T-helper 2 cell treated with Interferon-gamma antibody and Interleukin-4, amounts not matched to agents 5 μg/mL and 100 μg/mL, for 36 hours (primary cell): ENCODE data around the gene STAB2.

ENCODE experiments used
- DNase-seq: peaks from one replicate; pipeline ENCODE4 v3.0.0; 2021; ENCODE audit warnings: low spot score
- H3K27ac Mint-ChIP-seq: one replicate; pipeline ENCODE4 v1.8.0; 2021; ENCODE audit warnings: mild to moderate bottlenecking, mixed read lengths
- H3K27me3 Mint-ChIP-seq: one replicate; pipeline ENCODE4 v1.8.0; 2021; ENCODE audit warnings: low read depth, mixed read lengths
- H3K36me3 Mint-ChIP-seq: one replicate; pipeline ENCODE4 v1.8.0; 2021; ENCODE audit warnings: low read depth, mixed read lengths
- H3K4me1 Mint-ChIP-seq: one replicate; pipeline ENCODE4 v1.8.0; 2021; ENCODE audit warnings: low read depth, mixed read lengths
- H3K4me3 Mint-ChIP-seq: one replicate; pipeline ENCODE4 v1.8.0; 2022; ENCODE audit warnings: mild to moderate bottlenecking, moderate library complexity, mixed read lengths
- H3K9me3 Mint-ChIP-seq: one replicate; pipeline ENCODE4 v1.8.0; 2021; ENCODE audit warnings: mixed read lengths

Gene STAB2

DNA sequence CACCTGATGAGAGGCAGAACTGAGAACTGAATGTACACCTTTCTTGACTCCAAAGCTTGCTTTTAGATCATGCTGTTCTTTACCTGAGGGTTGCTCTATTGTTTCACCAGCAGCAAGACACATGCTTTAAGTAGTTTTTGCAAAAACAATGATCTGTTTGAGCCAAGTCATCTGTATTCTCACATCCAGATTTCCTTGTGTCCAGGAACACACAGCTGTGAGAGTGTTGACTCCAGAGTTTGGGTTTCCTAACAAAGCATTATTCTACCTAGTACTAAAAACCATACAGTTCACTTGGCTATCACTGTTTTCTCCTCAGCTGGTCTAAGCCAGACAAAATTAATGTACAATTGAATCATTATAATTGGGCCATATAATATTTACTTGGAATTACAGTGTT lies 120.4 kb downstream of the STAB2 start:
- peaks cover 6% of the 10 kb centered on the region for H3K27me3 Mint-ChIP-seq
- H3K9me3 Mint-ChIP-seq, result no peaks in the 10 kb centered on the region
- H3K36me3 Mint-ChIP-seq, result no peaks in the 10 kb centered on the region
- H3K4me3 Mint-ChIP-seq, result no peak overlapping the region
- DNase-seq, result no peak
- no peak overlapping the region for H3K27ac Mint-ChIP-seq
- H3K4me1 Mint-ChIP-seq, result no peaks in the 10 kb centered on the region

DNA sequence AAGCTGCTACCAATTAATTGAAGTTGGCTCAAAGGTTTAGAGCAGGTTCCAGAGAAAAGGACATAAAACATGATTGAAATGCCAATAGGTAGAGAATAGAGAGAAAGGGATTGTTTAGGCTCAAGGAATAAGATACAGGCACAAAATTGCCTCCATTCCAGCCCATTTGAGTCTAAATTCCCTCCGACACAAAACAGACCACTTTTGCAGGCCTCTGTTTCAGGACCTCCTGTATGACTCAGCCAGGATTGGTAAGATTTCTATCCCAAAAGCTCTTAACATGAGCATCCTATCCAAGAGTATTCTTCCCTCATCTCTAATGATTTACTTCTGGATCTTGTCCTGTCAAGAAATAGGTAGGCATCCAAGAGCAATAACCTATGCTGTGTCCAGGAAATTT lies 123.5 kb downstream of the STAB2 start:
- Mint-ChIP-seq H3K27ac (no peak overlapping the region), H3K36me3 (no peaks in the 10 kb centered on the region), H3K27me3 (peaks cover 14% of the 10 kb centered on the region), H3K4me1 (no peaks in the 10 kb centered on the region), H3K4me3 (no peak overlapping the region), H3K9me3 (no peaks in the 10 kb centered on the region)
- no peak for DNase-seq

DNA sequence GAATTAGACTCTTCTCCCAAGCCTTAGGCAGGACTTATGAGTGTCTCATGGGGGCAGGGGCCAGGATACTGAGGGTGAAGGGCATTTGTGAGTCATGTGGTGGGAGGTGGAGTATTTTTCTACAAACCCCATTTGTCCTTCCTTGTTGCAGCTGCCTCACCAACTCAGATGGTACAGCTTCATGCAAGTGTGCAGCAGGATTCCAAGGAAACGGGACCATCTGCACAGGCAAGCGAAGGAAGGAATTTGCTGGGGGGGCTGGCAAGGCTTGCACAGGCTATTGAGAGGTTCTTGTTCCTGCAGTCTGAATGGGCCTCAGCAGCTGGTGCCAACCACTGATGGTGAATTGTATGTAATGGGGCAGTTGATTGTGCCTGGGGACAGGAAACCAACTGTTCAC lies 125.1 kb downstream of the STAB2 start:
- Mint-ChIP-seq H3K36me3 (no peaks in the 10 kb centered on the region), H3K27ac (no peak overlapping the region)

DNA sequence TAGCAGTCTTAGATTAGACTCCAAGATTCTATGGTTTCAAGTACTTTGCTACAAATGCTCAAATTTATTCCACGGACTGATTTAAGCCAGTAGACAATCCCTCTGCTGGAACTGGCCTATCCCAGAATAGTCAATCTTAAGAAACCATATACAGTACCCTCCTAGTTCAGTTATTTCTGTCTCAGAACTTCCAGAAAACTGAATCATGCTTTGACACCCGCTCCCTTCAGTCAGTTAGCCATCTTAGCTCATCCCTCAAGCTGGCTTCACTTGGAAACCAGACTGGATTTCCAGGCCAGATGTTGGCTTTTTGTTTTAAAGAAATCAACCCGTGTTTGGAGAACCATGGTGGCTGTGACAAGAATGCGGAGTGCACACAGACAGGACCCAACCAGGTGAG lies 128.4 kb downstream of the STAB2 start:
- Mint-ChIP-seq H3K4me3 (no peak overlapping the region), H3K9me3 (no peaks in the 10 kb centered on the region), H3K36me3 (no peaks in the 10 kb centered on the region), H3K27me3 (peaks cover 8% of the 10 kb centered on the region), H3K27ac (no peak overlapping the region), H3K4me1 (no peaks in the 10 kb centered on the region)
- no peak for DNase-seq

More for the DNA sequence above, 125.1 kb downstream of the STAB2 start:
- no peaks in the 10 kb centered on the region for H3K9me3 Mint-ChIP-seq
- no peak for DNase-seq
- H3K4me3 Mint-ChIP-seq, result no peak overlapping the region
- no peaks in the 10 kb centered on the region for H3K4me1 Mint-ChIP-seq
- H3K27me3 Mint-ChIP-seq, result peaks cover 12% of the 10 kb centered on the region

DNA sequence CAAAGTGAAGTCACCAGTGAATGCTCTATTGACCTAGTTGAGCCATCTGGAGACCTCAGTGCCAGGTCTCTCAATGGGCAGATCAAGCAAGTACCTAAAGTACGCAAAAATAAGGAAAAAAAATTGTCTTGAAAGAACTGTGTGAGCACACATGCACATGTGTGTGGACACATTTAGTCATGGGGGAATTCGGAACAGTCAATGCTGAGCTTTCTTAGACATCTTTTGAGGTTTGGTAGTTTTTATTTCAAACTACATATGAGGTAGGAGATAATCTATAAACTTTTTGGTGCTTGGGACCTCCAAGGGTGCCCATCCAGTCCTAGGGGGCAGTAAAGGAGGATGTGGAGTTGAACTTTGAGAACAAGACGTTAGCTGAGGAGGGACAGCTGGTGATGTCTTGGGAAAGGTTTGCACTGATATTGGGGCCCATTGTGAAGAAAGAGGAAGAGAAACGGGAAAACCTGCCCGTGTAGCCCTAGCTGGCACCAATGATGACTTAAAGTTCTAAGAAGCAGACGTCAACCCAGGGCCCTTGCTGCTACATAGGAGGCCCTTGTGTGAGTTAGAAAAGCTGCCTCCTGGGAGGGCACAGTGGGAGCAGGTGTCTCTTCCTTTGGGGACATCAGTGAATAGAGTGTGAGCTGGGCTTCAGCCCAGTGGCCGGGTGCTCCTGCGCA lies 129.6 kb downstream of the STAB2 start:
- no peak for DNase-seq
- H3K27me3 Mint-ChIP-seq, result peaks cover 8% of the 10 kb centered on the region
- H3K9me3 Mint-ChIP-seq, result no peaks in the 10 kb centered on the region
- no peaks in the 10 kb centered on the region for H3K4me1 Mint-ChIP-seq
- no peak overlapping the region for H3K4me3 Mint-ChIP-seq
- no peaks in the 10 kb centered on the region for H3K36me3 Mint-ChIP-seq
- no peak overlapping the region for H3K27ac Mint-ChIP-seq

DNA sequence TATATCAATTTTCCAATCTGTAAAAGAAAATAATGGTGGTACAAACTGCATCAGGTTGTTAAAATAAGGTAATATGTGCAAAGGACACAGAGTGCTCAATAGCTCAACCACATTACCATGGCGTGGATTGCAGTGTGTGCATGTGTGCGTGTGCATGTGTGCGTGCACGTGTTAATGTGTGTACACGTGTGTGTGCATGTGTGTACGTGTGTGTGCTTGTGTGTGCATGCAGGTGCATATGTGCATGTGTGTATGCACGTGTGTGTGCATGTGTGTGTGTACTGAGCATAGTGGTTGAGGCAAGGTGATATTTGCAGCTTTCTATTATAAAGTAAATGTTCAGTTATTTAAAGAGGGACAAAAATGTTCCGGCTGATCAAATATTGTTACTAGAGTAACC lies 138.3 kb downstream of the STAB2 start:
- Mint-ChIP-seq H3K9me3 (no peaks in the 10 kb centered on the region), H3K4me1 (no peaks in the 10 kb centered on the region), H3K36me3 (no peaks in the 10 kb centered on the region), H3K27ac (no peak overlapping the region), H3K4me3 (no peak overlapping the region), H3K27me3 (no peaks in the 10 kb centered on the region)
- DNase-seq, result no peak

DNA sequence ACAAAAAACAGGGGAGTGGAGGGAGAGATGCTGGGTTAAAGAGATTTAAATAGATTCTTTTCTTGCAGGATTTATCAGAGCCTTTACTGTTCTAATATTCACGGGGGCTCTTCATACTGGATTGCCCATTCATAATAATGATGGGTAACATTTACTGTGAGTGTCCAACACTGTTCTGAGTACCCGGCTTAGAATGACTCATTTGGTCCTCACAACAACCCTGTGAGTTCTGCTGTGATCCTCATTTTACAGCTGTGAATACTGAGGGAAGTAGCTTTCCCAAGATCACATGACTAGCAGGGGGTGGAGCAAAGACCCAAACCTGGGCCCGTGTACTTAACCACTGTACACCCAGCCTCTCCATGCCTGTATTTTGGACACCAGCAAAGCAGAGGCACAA lies 140.6 kb downstream of the STAB2 start:
- no peaks in the 10 kb centered on the region for H3K27me3 Mint-ChIP-seq
- H3K9me3 Mint-ChIP-seq, result peaks cover 5% of the 10 kb centered on the region
- H3K36me3 Mint-ChIP-seq, result no peaks in the 10 kb centered on the region
- no peaks in the 10 kb centered on the region for H3K4me1 Mint-ChIP-seq
- H3K27ac Mint-ChIP-seq, result no peak overlapping the region
- no peak for DNase-seq
- H3K4me3 Mint-ChIP-seq, result no peak overlapping the region

DNA sequence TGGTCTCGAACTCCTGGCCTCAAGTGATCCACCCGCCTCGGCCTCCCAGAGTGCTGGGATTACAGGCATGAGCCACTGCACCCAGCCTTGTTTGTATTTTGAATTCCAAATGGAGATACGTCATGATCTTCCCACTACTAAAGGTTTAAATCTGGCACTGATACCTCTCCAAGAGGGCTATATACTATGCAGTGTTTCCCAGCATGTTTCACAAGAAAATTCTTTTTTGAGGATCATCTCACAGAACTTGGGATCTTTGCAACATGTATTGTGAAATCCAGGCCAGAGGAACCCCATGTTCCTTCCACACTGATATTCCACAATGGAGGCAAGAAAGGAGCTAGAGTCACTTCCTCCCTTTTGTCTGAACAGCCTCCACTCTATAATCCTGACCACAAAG lies 141.2 kb downstream of the STAB2 start:
- no peak overlapping the region for H3K27ac Mint-ChIP-seq
- no peaks in the 10 kb centered on the region for H3K36me3 Mint-ChIP-seq
- H3K4me3 Mint-ChIP-seq, result no peak overlapping the region
- H3K4me1 Mint-ChIP-seq, result no peaks in the 10 kb centered on the region
- no peak for DNase-seq
- no peaks in the 10 kb centered on the region for H3K27me3 Mint-ChIP-seq
- H3K9me3 Mint-ChIP-seq, result peaks cover 5% of the 10 kb centered on the region

DNA sequence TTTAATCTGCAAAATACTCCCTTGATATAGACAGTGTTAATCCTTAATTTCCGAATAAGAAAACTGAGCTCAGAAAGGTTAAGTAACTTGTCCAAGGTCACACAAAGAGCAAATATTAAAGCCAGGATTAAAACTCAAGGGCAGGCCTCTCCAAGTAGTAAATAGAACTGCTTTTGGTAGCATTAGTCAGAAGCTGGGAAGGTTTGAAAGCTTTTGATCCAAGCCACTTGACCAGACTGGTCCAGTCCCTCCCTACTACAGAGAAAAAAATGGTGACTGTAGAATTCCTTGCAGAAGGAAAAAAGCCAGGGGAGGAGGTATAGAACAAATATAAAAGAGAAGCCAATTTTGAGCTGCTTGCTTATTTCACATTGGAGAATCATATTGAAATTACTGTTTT lies 142.4 kb downstream of the STAB2 start:
- Mint-ChIP-seq H3K36me3 (no peaks in the 10 kb centered on the region), H3K27me3 (no peaks in the 10 kb centered on the region), H3K4me3 (no peak overlapping the region), H3K9me3 (peaks cover 5% of the 10 kb centered on the region), H3K27ac (no peak overlapping the region), H3K4me1 (no peaks in the 10 kb centered on the region)
- no peak for DNase-seq

DNA sequence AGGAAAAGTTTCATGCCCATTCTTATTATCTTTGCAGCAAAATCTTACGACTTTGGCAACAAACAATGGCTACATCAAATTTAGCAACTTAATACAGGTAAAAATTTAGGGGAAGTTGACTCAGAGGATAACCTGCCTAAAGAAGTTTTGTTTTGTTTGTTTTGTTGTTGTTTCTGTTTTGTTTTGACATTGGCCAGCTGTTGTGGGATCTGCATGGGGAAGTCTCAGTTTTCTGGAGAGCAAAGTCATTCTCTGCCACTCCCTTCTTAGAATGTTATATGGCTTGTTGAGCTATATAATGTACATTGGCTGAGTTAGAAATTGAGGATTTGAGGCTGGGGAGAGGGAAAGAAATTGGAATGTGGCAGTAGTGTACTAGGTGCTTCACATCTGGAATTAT lies 144.5 kb downstream of the STAB2 start:
- no peak overlapping the region for H3K4me3 Mint-ChIP-seq
- no peak for DNase-seq
- no peaks in the 10 kb centered on the region for H3K27me3 Mint-ChIP-seq
- no peaks in the 10 kb centered on the region for H3K36me3 Mint-ChIP-seq
- no peaks in the 10 kb centered on the region for H3K4me1 Mint-ChIP-seq
- H3K9me3 Mint-ChIP-seq, result peaks cover 5% of the 10 kb centered on the region
- no peak overlapping the region for H3K27ac Mint-ChIP-seq

DNA sequence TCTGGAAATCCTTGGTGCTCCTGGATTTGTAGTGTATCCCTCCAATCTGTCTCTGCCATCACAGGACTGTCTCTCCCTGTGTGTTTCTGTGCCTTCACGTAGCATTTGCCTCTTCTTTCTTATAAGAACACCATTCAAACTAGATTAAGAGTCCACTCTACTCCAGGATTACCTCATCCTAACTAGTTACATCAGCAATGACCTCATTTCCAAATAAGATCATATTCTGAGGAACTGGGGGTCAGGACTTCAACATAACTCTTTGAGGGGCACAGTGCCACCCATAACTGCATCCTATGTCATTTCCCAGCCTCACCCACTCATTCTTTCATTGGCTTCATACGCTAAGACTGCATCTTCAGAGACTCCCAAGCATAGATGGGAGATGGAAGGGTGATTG lies 147.8 kb downstream of the STAB2 start:
- Mint-ChIP-seq H3K27me3 (peaks cover 4% of the 10 kb centered on the region), H3K9me3 (peaks cover 5% of the 10 kb centered on the region), H3K4me1 (no peaks in the 10 kb centered on the region), H3K27ac (no peak overlapping the region), H3K4me3 (no peak overlapping the region), H3K36me3 (no peaks in the 10 kb centered on the region)
- no peak for DNase-seq

DNA sequence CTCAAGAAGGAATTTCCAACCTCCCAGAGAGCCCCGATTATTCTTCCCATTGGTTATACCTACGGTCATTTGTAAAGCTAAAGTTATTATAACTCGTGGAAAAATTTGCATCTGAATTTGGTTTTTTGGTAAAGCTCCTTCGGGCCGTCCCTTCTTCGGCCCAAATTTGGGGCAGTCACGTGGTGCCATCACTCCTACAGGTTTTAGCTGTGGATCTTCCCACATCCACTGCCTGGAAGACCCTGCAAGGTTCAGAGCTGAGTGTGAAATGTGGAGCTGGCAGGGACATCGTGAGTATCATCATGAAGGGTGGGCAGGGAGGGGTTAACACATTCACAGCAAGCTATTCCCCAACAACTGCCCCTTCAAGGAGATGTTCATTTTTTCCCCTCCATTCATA lies 148.2 kb downstream of the STAB2 start:
- no peaks in the 10 kb centered on the region for H3K36me3 Mint-ChIP-seq
- H3K4me3 Mint-ChIP-seq, result no peak overlapping the region
- DNase-seq, result no peak
- no peaks in the 10 kb centered on the region for H3K4me1 Mint-ChIP-seq
- peaks cover 5% of the 10 kb centered on the region for H3K9me3 Mint-ChIP-seq
- peaks cover 4% of the 10 kb centered on the region for H3K27me3 Mint-ChIP-seq
- H3K27ac Mint-ChIP-seq, result no peak overlapping the region

DNA sequence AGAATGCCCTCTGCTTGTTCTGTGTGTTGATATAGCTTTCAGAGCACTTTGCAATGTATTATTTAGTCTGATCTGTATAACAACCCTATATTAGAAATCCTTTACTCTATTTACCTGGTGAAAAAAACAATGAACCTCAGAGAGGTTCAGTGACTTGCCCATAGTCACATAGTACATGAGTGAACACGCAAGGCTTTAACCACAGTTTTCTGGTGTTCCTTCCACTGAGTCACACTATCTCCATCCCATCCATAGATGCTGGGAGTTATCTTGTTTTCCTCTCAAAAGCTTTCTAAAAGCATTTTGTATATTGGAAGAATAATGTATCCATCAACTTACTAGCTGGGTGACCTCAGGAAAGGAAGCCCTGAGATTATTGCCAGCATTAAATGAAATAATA lies 149.5 kb downstream of the STAB2 start:
- Mint-ChIP-seq H3K36me3 (no peaks in the 10 kb centered on the region), H3K4me3 (no peak overlapping the region), H3K27ac (no peak overlapping the region), H3K9me3 (peaks cover 2% of the 10 kb centered on the region), H3K27me3 (peaks cover 4% of the 10 kb centered on the region), H3K4me1 (no peaks in the 10 kb centered on the region)
- DNase-seq, result no peak

DNA sequence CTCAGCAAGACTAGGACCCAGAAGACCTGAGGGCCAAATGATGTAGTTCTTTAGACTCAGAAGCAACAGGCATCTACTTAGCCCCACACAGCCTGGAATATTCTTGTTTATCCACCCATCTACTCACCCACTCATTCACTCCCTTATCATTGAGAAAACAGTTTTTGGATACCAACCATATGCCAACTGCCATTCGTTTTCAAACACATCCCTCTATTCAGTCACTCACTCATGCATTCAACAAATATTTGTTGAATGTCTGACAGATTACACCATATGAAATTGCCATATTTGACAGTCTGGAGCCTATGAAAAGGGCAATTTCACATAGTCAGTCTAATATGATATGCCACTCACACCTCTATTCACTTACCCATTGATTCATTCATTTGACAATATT lies 150.8 kb downstream of the STAB2 start:
- Mint-ChIP-seq H3K27me3 (peaks cover 4% of the 10 kb centered on the region), H3K36me3 (no peaks in the 10 kb centered on the region), H3K27ac (no peak overlapping the region), H3K9me3 (no peaks in the 10 kb centered on the region), H3K4me1 (no peaks in the 10 kb centered on the region), H3K4me3 (no peak overlapping the region)
- no peak for DNase-seq

DNA sequence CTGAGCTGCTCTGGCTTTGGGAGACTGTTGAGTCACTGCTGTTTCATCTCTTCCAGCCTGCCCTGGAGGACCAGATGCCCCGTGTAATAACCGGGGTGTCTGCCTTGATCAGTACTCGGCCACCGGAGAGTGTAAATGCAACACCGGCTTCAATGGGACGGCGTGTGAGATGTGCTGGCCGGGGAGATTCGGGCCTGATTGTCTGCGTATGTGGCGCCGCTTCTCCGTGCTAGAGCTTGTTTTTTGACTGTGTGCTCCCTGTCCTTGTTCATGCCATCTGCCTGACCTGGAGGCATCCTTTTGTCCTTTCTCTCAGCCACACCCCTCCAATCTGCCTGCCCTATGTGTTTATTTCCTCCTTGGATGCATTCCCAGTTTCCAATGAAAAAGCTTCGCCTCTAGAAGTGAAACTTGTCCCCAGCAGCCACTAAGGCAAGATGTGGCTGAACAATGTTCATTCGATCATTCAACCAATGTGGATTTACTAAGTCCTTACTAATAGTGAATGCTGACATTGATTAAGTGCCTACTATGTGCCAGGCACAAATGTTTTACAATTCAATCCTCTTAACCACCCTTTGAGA lies 155.4 kb downstream of the STAB2 start:
- no peak for DNase-seq

More for the DNA sequence above, 155.4 kb downstream of the STAB2 start:
- Mint-ChIP-seq H3K9me3 (no peaks in the 10 kb centered on the region), H3K27ac (no peak overlapping the region), H3K36me3 (no peaks in the 10 kb centered on the region), H3K4me3 (no peak overlapping the region), H3K27me3 (peaks cover 4% of the 10 kb centered on the region), H3K4me1 (no peaks in the 10 kb centered on the region)
